ENCODE data around the gene RHBDF1.

DNA sequence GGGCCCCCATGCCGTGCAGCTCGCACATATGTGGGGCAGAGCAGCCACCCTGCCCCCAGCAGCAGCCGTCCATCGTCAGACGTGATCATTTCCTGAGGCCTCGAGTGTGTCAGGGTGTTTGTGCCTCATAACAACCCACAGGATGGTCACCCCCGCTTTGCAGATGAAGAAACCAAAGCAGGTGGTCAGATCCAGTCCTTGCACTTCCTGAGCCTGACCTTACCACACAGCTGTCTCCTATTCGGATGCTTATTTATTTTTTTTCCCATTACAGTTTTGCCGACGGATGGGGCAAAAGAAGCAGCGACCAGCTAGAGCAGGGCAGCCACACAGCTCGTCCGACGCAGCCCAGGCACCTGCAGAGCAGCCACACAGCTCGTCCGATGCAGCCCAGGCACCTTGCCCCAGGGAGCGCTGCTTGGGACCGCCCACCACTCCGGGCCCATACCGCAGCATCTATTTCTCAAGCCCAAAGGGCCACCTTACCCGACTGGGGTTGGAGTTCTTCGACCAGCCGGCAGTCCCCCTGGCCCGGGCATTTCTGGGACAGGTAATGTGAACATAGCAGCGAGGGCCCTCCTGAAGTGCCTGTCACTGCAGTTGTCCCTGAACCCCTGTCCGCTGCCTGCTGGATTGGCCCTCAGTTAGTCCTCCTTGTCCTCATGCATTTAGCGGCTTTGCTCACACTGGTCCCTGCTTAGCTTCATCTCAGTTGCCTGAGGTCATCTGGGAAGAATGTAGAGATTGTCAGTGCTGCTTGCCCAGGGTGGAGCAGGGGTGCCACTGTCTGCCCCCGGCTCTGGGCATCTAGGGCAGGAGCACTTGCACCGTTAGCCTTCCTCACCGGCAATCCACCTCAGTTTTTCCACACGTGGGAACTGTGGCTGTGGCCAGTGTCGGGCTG is 7.0 kb upstream of the RHBDF1 start:
- TF ChIP-seq, protein P1, sequence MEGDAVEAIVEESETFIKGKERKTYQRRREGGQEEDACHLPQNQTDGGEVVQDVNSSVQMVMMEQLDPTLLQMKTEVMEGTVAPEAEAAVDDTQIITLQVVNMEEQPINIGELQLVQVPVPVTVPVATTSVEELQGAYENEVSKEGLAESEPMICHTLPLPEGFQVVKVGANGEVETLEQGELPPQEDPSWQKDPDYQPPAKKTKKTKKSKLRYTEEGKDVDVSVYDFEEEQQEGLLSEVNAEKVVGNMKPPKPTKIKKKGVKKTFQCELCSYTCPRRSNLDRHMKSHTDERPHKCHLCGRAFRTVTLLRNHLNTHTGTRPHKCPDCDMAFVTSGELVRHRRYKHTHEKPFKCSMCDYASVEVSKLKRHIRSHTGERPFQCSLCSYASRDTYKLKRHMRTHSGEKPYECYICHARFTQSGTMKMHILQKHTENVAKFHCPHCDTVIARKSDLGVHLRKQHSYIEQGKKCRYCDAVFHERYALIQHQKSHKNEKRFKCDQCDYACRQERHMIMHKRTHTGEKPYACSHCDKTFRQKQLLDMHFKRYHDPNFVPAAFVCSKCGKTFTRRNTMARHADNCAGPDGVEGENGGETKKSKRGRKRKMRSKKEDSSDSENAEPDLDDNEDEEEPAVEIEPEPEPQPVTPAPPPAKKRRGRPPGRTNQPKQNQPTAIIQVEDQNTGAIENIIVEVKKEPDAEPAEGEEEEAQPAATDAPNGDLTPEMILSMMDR (IDR thresholded peaks at IDR 0.05): no peak
- no peak for TF ChIP-seq POLR2A (IDR thresholded peaks at IDR 0.05)
